K562 (cell line): ENCODE results near the gene ADPRHL1. TPM values are rescaled to one million over a fixed set of nuclear protein-coding genes. Genes with fewer than 3 reads are reported as not detected.
"Not testable (repeated sequence)": the region's sequence is repeated elsewhere in the genome, so short reads cannot be mapped to it uniquely, and the experiment has no call there.

Experiments used
- ATAC-seq: fragments of 200-7000 bp; cut with Tn5 transposase; 3 replicates; pipeline ENCODE4 v1.9.1; 2020; ENCODE audit warnings: moderate library complexity
- BruUV-seq: library from RNA; stranded (reverse); fragments of 400-500 nt; replicated peaks from 2 replicates; lab custom pipeline; 2021; lab: Mats Ljungman, UMichigan
- CTCF ChIA-PET: fragments of 300-600 bp; formaldehyde crosslinking; extraction: SDS; loops from one replicate; lab custom pipeline; 2021; ENCODE audit warnings: low intra/inter-chr PET ratio; lab: Yijun Ruan, JAX
- POLR2A ChIA-PET: fragments of 300-600, 350-650 bp; sonication (Branson Sonifier 250); formaldehyde crosslinking; extraction: SDS; loops from one replicate; lab custom pipeline; 2021; ENCODE audit warnings: antibody characterized with exemption, inconsistent platforms; lab: Yijun Ruan, JAX
- DNase-seq, 4 experiments: peaks; one replicate each; pipeline versions ENCODE4 v3.0.0 to v3.0.0-alpha.2; 2011 to 2018; ENCODE audit warnings: low spot score in 3 of 4, mixed read lengths in 3 of 4; ENCODE audit errors: extremely low read depth in 1 of 4
- FAIRE-seq: peaks from 2 replicates; lab custom pipeline; 2011; peaks lifted over from hg19 to GRCh38; lab: Jason Lieb, UNC
- H2AFZ ChIP-seq: 2 replicates; pipeline ENCODE4 v1.6.0; 2011; ENCODE audit warnings: low read depth, low read length, control low read depth, inconsistent platforms
- H3K27ac ChIP-seq: fragments of 200-600 bp; 3 replicates; pipeline ENCODE4 v1.8.0; 2011; ENCODE audit warnings: low read depth, mild to moderate bottlenecking, control low read depth, inconsistent platforms, low read length, moderate library complexity, mixed read lengths; ENCODE audit errors: extremely low read depth
- H3K27me3 ChIP-seq, 2 experiments: fragments of 300-600 bp in 1 of 2; 2 replicates in 1 of 2; 3 replicates in 1 of 2; pipeline versions ENCODE4 v1.6.0 to v1.8.0; 2011; ENCODE audit warnings: inconsistent platforms in 2 of 2, low read length in 2 of 2, mild to moderate bottlenecking in 1 of 2, mixed read lengths in 1 of 2, moderate library complexity in 1 of 2; ENCODE audit not compliant: control insufficient read depth in 2 of 2, insufficient read depth in 2 of 2
- H3K36me3 ChIP-seq: fragments of 300-600 bp; 3 replicates; pipeline ENCODE4 v1.8.0; 2011; ENCODE audit warnings: mild to moderate bottlenecking, low read length, inconsistent platforms; ENCODE audit not compliant: control insufficient read depth, insufficient read depth
- H3K4me1 ChIP-seq, 2 experiments: fragments of 200-600 bp in 1 of 2; replicated peaks in 1 of 2; 2 replicates in 1 of 2; 3 replicates in 1 of 2; pipeline versions ENCODE4 v1.5.1 to v1.8.0; 2011; ENCODE audit warnings: inconsistent platforms in 2 of 2, low read length in 2 of 2, mild to moderate bottlenecking in 1 of 2, mixed read lengths in 1 of 2, moderate library complexity in 1 of 2; ENCODE audit not compliant: control insufficient read depth in 2 of 2, insufficient read depth in 2 of 2
- H3K4me2 ChIP-seq: 2 replicates; pipeline ENCODE4 v1.6.1; 2011; ENCODE audit warnings: low read length, control low read depth, inconsistent platforms, mixed read lengths; ENCODE audit not compliant: insufficient read depth
- H3K4me3 ChIP-seq: fragments of 200-600 bp; sonication (generic), shearing (Covaris generic); 2 replicates; pipeline ENCODE4 v1.5.1; 2016; ENCODE audit warnings: control low read depth, inconsistent platforms
- H3K79me2 ChIP-seq: fragments of 200-600 bp; 3 replicates; pipeline ENCODE4 v1.8.0; 2011; ENCODE audit warnings: low read length, inconsistent platforms; ENCODE audit not compliant: control insufficient read depth, insufficient read depth
- H3K9ac ChIP-seq, 2 experiments: 2 replicates each; pipeline versions ENCODE4 v1.6.0 to v1.6.1; 2011; ENCODE audit warnings: low read depth in 2 of 2, low read length in 2 of 2, control low read depth in 1 of 2, inconsistent platforms in 1 of 2, mild to moderate bottlenecking in 1 of 2, mixed read lengths in 1 of 2; ENCODE audit not compliant: insufficient read depth in 1 of 2
- H3K9me1 ChIP-seq: one replicate; pipeline ENCODE4 v1.6.0; 2011; ENCODE audit warnings: inconsistent platforms, mild to moderate bottlenecking, low read length, moderate library complexity; ENCODE audit not compliant: control insufficient read depth, insufficient read depth
- H3K9me3 ChIP-seq: replicated peaks from 2 replicates; pipeline ENCODE4 v1.5.1; 2011; ENCODE audit warnings: low read depth, low read length, inconsistent platforms; ENCODE audit not compliant: control insufficient read depth, insufficient read depth
- H4K20me1 ChIP-seq: replicated peaks from 2 replicates; pipeline ENCODE4 v1.6.1; 2011; ENCODE audit warnings: low read length, inconsistent platforms, mixed read lengths; ENCODE audit not compliant: control insufficient read depth, insufficient read depth
- WGBS: fragments of 100-300 bp; shearing (Covaris generic); methylation state at CpG from one replicate; pipeline ENCODE4 v1.1.6; 2016; ENCODE audit warnings: low coverage, mixed read lengths; ENCODE audit not compliant: insufficient coverage; ENCODE audit errors: missing lambda C conversion rate; 5-methylcytosine and 5-hydroxymethylcytosine counted together
- in situ Hi-C: fragments of 300-500 bp; cut with MboI; formaldehyde crosslinking; loops from 4 replicates; pipeline ENCODE4 v1.15.0; 2018; ENCODE audit warnings: inconsistent platforms, mixed read lengths
- intact Hi-C: fragments of 100-400 bp; cut with micrococcal nuclease; formaldehyde crosslinking; loops from 2 replicates; pipeline ENCODE4 v1.14.2; 2022
- polyA plus RNA-seq, 8 experiments: library from polyadenylated mRNA; depleted of rRNA in 4 of 8; stranded (reverse) in 5 of 8; unstranded in 3 of 8; fragments of >200 nt; fragmentation: Nextera tagmentation in 2 of 8; fragmentation: Illumina TruSeq in 1 of 8; extraction: Ambion mirVana in 2 of 8; extraction: Trizol in 1 of 8; gene quantifications; 2 replicates each; pipeline versions ENCODE4 v1.2.1 to v1.2.3, GENCODE V29; 2011 to 2014; ENCODE audit warnings: inconsistent platforms in 1 of 8, missing spikeins in 1 of 8
- total RNA-seq, 7 experiments: library from RNA; depleted of rRNA in 6 of 7; stranded (reverse); fragments of >200 nt in 6 of 7; fragmentation: Illumina TruSeq in 2 of 7; extraction: Trizol in 2 of 7; gene quantifications; 2 replicates each; pipeline versions ENCODE4 v1.2.1 to v1.2.3, GENCODE V29; 2011 to 2021; ENCODE audit warnings: low replicate concordance in 1 of 7

ADPRHL1 gene
- total and polyA plus RNA-seq, 9 of the 15 experiments (the other 6 are each of a cell fraction or from before 2014, with no cell fraction given), result 0.06 to 0.76 (median 0.37) TPM; not detected in 1

DNA sequence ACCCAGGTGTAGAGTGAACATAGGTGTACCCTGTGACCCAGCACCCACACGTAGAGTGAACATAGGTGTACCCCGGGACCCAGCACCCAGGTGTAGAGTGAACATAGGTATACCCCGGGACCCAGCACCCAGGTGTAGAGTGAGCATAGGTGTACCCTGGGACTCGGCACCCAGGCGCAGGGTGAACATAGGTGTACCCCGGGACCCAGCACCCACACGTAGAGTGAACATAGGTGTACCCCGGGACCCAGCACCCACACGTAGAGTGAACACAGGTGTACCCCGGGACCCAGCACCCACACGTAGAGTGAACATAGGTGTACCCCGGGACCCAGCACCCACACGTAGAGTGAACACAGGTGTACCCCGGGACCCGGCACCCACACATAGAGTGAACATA lies 16.4 kb downstream of the ADPRHL1 start:
- H3K4me3 ChIP-seq, in situ Hi-C loops, H3K4me2 ChIP-seq, BruUV-seq, FAIRE-seq, H3K9me3 ChIP-seq, H3K9ac ChIP-seq, H3K27ac ChIP-seq, H2AFZ ChIP-seq, H3K9me1 ChIP-seq, CTCF ChIA-PET, H3K36me3 ChIP-seq, H4K20me1 ChIP-seq, H3K79me2 ChIP-seq, ATAC-seq, H3K4me1 ChIP-seq, intact Hi-C loops, DNase-seq: not testable (repeated sequence)
- POLR2A ChIA-PET, result interaction anchor here (1.1 kb wide), 1 partner anchor 56 kb away, joined by 3 read pairs; no protein-coding TSS in a partner anchor
- H3K27me3 ChIP-seq, result peaks cover 8 to 14% of the 10 kb centered on the region in 2 experiments; a peak in 3 of 5 replicates
- WGBS, result 79% methylated on average over 7 of the region's 15 CpGs

DNA sequence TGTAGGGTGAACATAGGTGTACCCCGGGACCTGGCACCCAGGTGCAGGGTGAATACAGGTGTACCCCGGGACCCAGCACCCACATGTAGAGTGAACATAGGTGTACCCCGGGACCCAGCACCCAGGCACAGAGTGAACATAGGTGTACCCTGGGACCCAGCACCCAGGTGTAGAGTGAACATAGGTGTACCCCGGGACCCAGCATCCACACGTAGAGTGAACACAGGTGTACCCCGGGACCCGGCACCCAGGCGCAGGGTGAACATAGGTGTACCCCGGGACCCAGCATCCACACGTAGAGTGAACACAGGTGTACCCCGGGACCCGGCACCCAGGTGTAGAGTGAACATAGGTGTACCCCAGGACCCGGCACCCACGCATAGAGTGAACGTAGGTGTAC lies 17.4 kb downstream of the ADPRHL1 start:
- H3K4me1 ChIP-seq, result peaks cover 0 to 11% of the 10 kb centered on the region in 2 experiments; a peak in 2 of 5 replicates
- BruUV-seq, POLR2A ChIA-PET, H3K9ac ChIP-seq, H4K20me1 ChIP-seq, H3K79me2 ChIP-seq, H3K4me2 ChIP-seq, H3K27ac ChIP-seq, H3K9me1 ChIP-seq, CTCF ChIA-PET, H2AFZ ChIP-seq, intact Hi-C loops, H3K9me3 ChIP-seq, DNase-seq, FAIRE-seq, in situ Hi-C loops, ATAC-seq, H3K4me3 ChIP-seq, H3K36me3 ChIP-seq: not testable (repeated sequence)
- 85% methylated on average over 12 of the region's 15 CpGs for WGBS
- peaks cover 8 to 19% of the 10 kb centered on the region in 2 experiments; a peak in 3 of 5 replicates for H3K27me3 ChIP-seq
